ENCODE measurements around the gene GRIN1.

The GRIN1 gene

GRCh38 chr9:137111788-137112563, 27.0 kb upstream of the GRIN1 start:
- ChIA-PET CTCF (interaction anchor here (0.6 kb wide), 3 partner anchors 14 to 51 kb away, joined by 3 to 4 read pairs (median 4); partner anchors contain the start of gene MAN1B1), POLR2A (no interaction called here)
- no peak for TF ChIP-seq SP1 (IDR thresholded peaks at IDR 0.05)
- TF ChIP-seq FOXK2 (IDR thresholded peaks at IDR 0.05) = no peak
- TF ChIP-seq NFRKB (IDR thresholded peaks at IDR 0.05) = no peak
- TF ChIP-seq LEF1 (IDR thresholded peaks at IDR 0.05; ENCODE audit: borderline replicate concordance) = no peak
- TF ChIP-seq CTBP1 (IDR thresholded peaks at IDR 0.05; ENCODE audit: borderline replicate concordance) = no peak
- no peak for TF ChIP-seq FOXA1 (IDR thresholded peaks at IDR 0.05)
- no peak for TF ChIP-seq FOXM1 (IDR thresholded peaks at IDR 0.05; ENCODE audit: borderline replicate concordance)
- TF ChIP-seq ELF4 (IDR thresholded peaks at IDR 0.05) = no peak
- TF ChIP-seq SUZ12 (IDR thresholded peaks at IDR 0.05) = no peak
- no peak for TF ChIP-seq BHLHE40 (IDR thresholded peaks at IDR 0.05; ENCODE audit: borderline replicate concordance)
- TF ChIP-seq ZNF384 (IDR thresholded peaks at IDR 0.05) = no peak
- no peak for TF ChIP-seq TARDBP (IDR thresholded peaks at IDR 0.05)
- TF ChIP-seq HDGF (IDR thresholded peaks at IDR 0.05; ENCODE audit: borderline replicate concordance) = no peak
- no peak for TF ChIP-seq L3MBTL2 (conservative IDR thresholded peaks at IDR 0.05)
- no peak for DNase-seq (ENCODE audit: extremely low spot score)

GRCh38 chr9:137112564-137113384, 26.2 kb upstream of the GRIN1 start:
- POLR2A ChIA-PET = no interaction called here
- CTCF ChIA-PET = interaction anchor here (0.6 kb wide), 1 partner anchor 52 kb away, joined by 4 read pairs; no protein-coding TSS in a partner anchor
- DNase-seq (ENCODE audit: extremely low spot score) = no peak
- TF ChIP-seq FOXM1 (IDR thresholded peaks at IDR 0.05; ENCODE audit: borderline replicate concordance) = no peak

GRCh38 chr9:137113385-137114159, 25.4 kb upstream of the GRIN1 start:
- no peak for DNase-seq (ENCODE audit: extremely low spot score)
- ChIA-PET CTCF (no interaction called here), POLR2A (no interaction called here)
- TF ChIP-seq FOXA1 (IDR thresholded peaks at IDR 0.05) = no peak

- CTCF ChIA-PET = no interaction called here
- no peak for TF ChIP-seq LEF1 (IDR thresholded peaks at IDR 0.05; ENCODE audit: borderline replicate concordance)
- TF ChIP-seq ARNT (IDR thresholded peaks at IDR 0.05) = no peak
- no peak for TF ChIP-seq FOXA1 (IDR thresholded peaks at IDR 0.05)
- no peak for TF ChIP-seq NFRKB (IDR thresholded peaks at IDR 0.05)
- TF ChIP-seq ZNF384 (IDR thresholded peaks at IDR 0.05) = no peak
- TF ChIP-seq FOXK2 (IDR thresholded peaks at IDR 0.05) = no peak
- no peak for TF ChIP-seq CTBP1 (IDR thresholded peaks at IDR 0.05; ENCODE audit: borderline replicate concordance)
- POLR2A ChIA-PET = no interaction called here
- DNase-seq (ENCODE audit: extremely low spot score) = no peak
Observed at GRCh38 chr9:137114220-137114612, 24.7 kb upstream of the GRIN1 start.

- POLR2A ChIA-PET = no interaction called here
- CTCF ChIA-PET = no interaction called here
- DNase-seq (ENCODE audit: extremely low spot score) = no peak
- TF ChIP-seq SUZ12 (IDR thresholded peaks at IDR 0.05) (no peak), ZNF384 (IDR thresholded peaks at IDR 0.05) (no peak), NFRKB (IDR thresholded peaks at IDR 0.05) (no peak), ARNT (IDR thresholded peaks at IDR 0.05) (no peak), LEF1 (IDR thresholded peaks at IDR 0.05; ENCODE audit: borderline replicate concordance) (no peak), FOXA1 (IDR thresholded peaks at IDR 0.05) (no peak), FOXM1 (IDR thresholded peaks at IDR 0.05; ENCODE audit: borderline replicate concordance) (no peak)
Observed at GRCh38 chr9:137114613-137115393, 24.2 kb upstream of the GRIN1 start, which contains the start of gene DPP7. Gene DPP7 (minus strand): TSS chr9:137114733. CDS start chr9:137114713, 20 bp downstream.

- no peak for DNase-seq (ENCODE audit: extremely low spot score)
- POLR2A ChIA-PET = no interaction called here
- CTCF ChIA-PET = no interaction called here
- no peak for TF ChIP-seq ZNF384 (IDR thresholded peaks at IDR 0.05)
- no peak for TF ChIP-seq CTBP1 (IDR thresholded peaks at IDR 0.05; ENCODE audit: borderline replicate concordance)
- TF ChIP-seq BHLHE40 (IDR thresholded peaks at IDR 0.05; ENCODE audit: borderline replicate concordance) = no peak
Observed at GRCh38 chr9:137115394-137116026, 23.4 kb upstream of the GRIN1 start.

- TF ChIP-seq FOXK2 (IDR thresholded peaks at IDR 0.05) = no peak
- TF ChIP-seq PKNOX1 (IDR thresholded peaks at IDR 0.05) = no peak
- TF ChIP-seq BHLHE40 (IDR thresholded peaks at IDR 0.05; ENCODE audit: borderline replicate concordance) = no peak
- no peak for TF ChIP-seq SP1 (IDR thresholded peaks at IDR 0.05)
- no peak for DNase-seq (ENCODE audit: extremely low spot score)
- POLR2A ChIA-PET = no interaction called here
- CTCF ChIA-PET = no interaction called here
Observed at GRCh38 chr9:137116027-137116507, 22.9 kb upstream of the GRIN1 start.
